Activated CD4-positive, CD25-positive, alpha-beta regulatory T cell treated with anti-CD3 and anti-CD28 coated beads, Interleukin-2, amount 50 U/mL, for 24 hours (primary cell): ENCODE data around the gene TTL.
"Not testable (repeated sequence)": the region's sequence is repeated elsewhere in the genome, so short reads cannot be mapped to it uniquely, and the experiment has no call there.

ENCODE experiments used
- ATAC-seq, 2 donors: fragments of 150-1000 bp; cut with Tn5 transposase; one replicate each; pipeline ENCODE4 v1.10.0; 2021; ENCODE audit warnings: mild to moderate bottlenecking in 1 of 2, moderate library complexity in 1 of 2

TTL gene

GRCh38 chr2:112476434-112476833, 5.5 kb upstream of the TTL start:
- no peak for ATAC-seq

GRCh38 chr2:112480530-112481049, 1.4 kb upstream of the TTL start:
- ATAC-seq = no peak

- ATAC-seq = peak; percentile 83 to 85
Measured at GRCh38 chr2:112481050-112481527, 867 bp upstream of the TTL start.

- ATAC-seq = peak; percentile 5 to 8
Measured at GRCh38 chr2:112482309-112483041, 519 bp downstream of the TTL start.

- no peak for ATAC-seq
Measured at GRCh38 chr2:112483042-112483473, 1.1 kb downstream of the TTL start.

GRCh38 chr2:112483831-112484230, 1.9 kb downstream of the TTL start:
- ATAC-seq = no peak

- no peak for ATAC-seq
Measured at GRCh38 chr2:112485849-112486248, 3.9 kb downstream of the TTL start.

- ATAC-seq = peak in 1 of 2 donors; percentile 4
Measured at GRCh38 chr2:112486895-112487294, 4.9 kb downstream of the TTL start.

- ATAC-seq = no peak
Measured at GRCh38 chr2:112487444-112487961, 5.5 kb downstream of the TTL start.

GRCh38 chr2:112488201-112488600, 6.2 kb downstream of the TTL start:
- ATAC-seq = no peak

GRCh38 chr2:112491946-112492345, 10.0 kb downstream of the TTL start:
- no peak for ATAC-seq

GRCh38 chr2:112493048-112493447, 11.1 kb downstream of the TTL start:
- ATAC-seq = no peak

- no peak for ATAC-seq
Measured at GRCh38 chr2:112493858-112494648, 12.1 kb downstream of the TTL start.

GRCh38 chr2:112494828-112495227, 12.9 kb downstream of the TTL start:
- ATAC-seq = no peak

- ATAC-seq = not testable (repeated sequence)
Measured at GRCh38 chr2:112495878-112496277, 13.9 kb downstream of the TTL start.

- peak; percentile 44 to 55 for ATAC-seq
Measured at GRCh38 chr2:112500850-112501484, 19.0 kb downstream of the TTL start.

- ATAC-seq = not testable (repeated sequence)
Measured at GRCh38 chr2:112509239-112509998, 27.5 kb downstream of the TTL start.

- ATAC-seq = no peak
Measured at GRCh38 chr2:112516801-112517200, 34.8 kb downstream of the TTL start.

GRCh38 chr2:112518807-112519206, 36.9 kb downstream of the TTL start:
- ATAC-seq = no peak

GRCh38 chr2:112519506-112519905, 37.5 kb downstream of the TTL start:
- no peak for ATAC-seq

GRCh38 chr2:112520234-112520783, 38.4 kb downstream of the TTL start:
- no peak for ATAC-seq

- no peak for ATAC-seq
Measured at GRCh38 chr2:112523291-112523777, 41.4 kb downstream of the TTL start.
